ENCODE data around the gene SYNPR.

The SYNPR gene

DNA sequence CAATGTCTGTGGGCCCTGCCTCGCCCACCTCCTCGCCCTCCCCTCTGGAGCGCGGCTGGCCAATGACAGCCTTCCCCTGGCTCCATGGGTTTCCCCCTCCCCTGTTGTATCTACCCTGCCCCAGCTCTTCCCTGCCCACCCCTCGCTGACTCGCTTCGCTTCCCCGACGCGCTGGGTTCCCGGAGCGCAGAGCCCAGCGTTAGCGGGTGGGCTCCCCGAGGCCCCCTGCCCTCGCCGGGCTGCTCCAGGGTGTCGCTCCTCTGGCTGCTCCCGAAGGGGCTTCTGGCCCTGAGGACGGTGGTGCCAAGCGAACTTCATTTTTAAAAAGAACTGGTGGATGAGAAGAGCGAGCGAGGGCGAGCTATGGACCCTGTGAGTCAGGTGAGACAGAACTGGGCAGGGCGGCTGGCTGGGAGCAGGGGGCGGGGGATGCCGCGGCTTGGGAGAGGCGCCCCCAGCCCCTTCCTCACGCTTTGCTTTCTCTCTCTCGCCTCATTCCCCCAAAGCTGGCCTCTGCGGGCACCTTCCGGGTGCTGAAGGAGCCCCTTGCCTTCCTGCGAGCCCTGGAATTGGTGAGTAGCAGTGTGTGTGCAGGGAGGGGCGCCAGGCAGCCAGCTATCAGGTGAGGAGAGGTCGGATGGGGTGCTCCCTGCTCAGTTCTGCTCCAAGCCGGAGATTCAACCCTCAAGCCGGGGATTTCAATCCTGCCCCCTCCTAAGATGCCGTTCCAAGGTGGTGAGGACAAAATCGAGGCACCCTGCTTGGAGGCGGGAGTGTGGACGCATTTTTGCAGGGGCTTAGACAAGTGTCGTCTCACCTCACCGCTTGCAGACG is at the start of gene SYNPR:
Gene SYNPR (plus strand): TSS at position 138 of the 834 bp plus-strand sequence.
- TF ChIP-seq EZH2 (IDR thresholded peaks at IDR 0.05; ENCODE audit: borderline replicate concordance, low read depth, low read length, severe bottlenecking) (no peak), CTCF (IDR thresholded peaks at IDR 0.05; ENCODE audit: borderline replicate concordance, extremely low read depth, low read length, poor library complexity, severe bottlenecking) (no peak)
- Histone ChIP-seq H3K9ac (ENCODE audit: low read depth, low read length) (no peak within 1 kb of the TSS), H3K9me3 (ENCODE audit: insufficient read depth, low read length, severe bottlenecking) (no peaks in the 10 kb centered on the region), H3K4me3 (ENCODE audit: low read depth in 1 of 2, low read length in 2 of 2) (no peak within 1 kb of the TSS), H3K36me3 (ENCODE audit: insufficient read depth, low read length) (no peaks in the 10 kb centered on the region), H3K27me3 (ENCODE audit: insufficient read depth, low read length, poor library complexity) (no peaks in the 10 kb centered on the region), H3K4me1 (ENCODE audit: insufficient read depth, low read length) (no peaks in the 10 kb centered on the region), H3K27ac (ENCODE audit: low read length) (no peak within 1 kb of the TSS), H3K79me2 (ENCODE audit: insufficient read depth, low read length) (no peaks in the 10 kb centered on the region), H2AFZ (ENCODE audit: low read depth, low read length) (no peak within 1 kb of the TSS), H4K20me1 (ENCODE audit: insufficient read depth, low read length) (no peaks in the 10 kb centered on the region), H3K4me2 (ENCODE audit: insufficient read depth, low read length) (no peak within 1 kb of the TSS)
- no peak for DNase-seq
- ATAC-seq (ENCODE audit: insufficient read depth, low read depth), result no peak

DNA sequence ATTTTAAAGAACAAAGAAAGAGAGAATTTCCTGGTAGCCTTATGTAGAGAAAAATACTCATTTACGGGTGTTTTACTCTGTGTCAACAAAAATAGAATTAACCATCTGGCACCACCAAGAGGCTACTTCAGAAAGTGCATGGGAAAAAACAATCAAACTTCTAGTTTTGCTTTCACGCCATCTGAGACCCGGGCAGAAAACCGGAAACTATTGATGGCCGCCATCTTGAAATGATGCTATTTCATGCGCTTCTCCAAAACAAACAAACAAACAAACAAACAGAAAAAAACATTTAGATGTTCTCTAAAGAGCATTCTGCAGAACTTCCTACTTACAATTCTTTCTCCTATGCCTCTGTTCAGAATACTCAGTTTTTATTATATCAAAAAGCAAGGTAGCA is 49.4 kb upstream of the SYNPR start:
- TF ChIP-seq EZH2 (IDR thresholded peaks at IDR 0.05; ENCODE audit: borderline replicate concordance, low read depth, low read length, severe bottlenecking), result no peak
- peak; percentile 67 for TF ChIP-seq CTCF (IDR thresholded peaks at IDR 0.05; ENCODE audit: borderline replicate concordance, extremely low read depth, low read length, poor library complexity, severe bottlenecking)
- Histone ChIP-seq H3K9me3 (ENCODE audit: insufficient read depth, low read length, severe bottlenecking) (no peaks in the 10 kb centered on the region), H3K4me1 (ENCODE audit: insufficient read depth, low read length) (no peaks in the 10 kb centered on the region), H4K20me1 (ENCODE audit: insufficient read depth, low read length) (no peaks in the 10 kb centered on the region), H3K4me2 (ENCODE audit: insufficient read depth, low read length) (no peak overlapping the region), H3K27ac (ENCODE audit: low read length) (no peak overlapping the region), H3K36me3 (ENCODE audit: insufficient read depth, low read length) (no peaks in the 10 kb centered on the region), H3K4me3 (ENCODE audit: low read depth in 1 of 2, low read length in 2 of 2) (no peak overlapping the region), H3K9ac (ENCODE audit: low read depth, low read length) (no peak overlapping the region), H3K79me2 (ENCODE audit: insufficient read depth, low read length) (no peaks in the 10 kb centered on the region), H2AFZ (ENCODE audit: low read depth, low read length) (no peak overlapping the region), H3K27me3 (ENCODE audit: insufficient read depth, low read length, poor library complexity) (no peaks in the 10 kb centered on the region)
- DNase-seq, result peak; percentile 5
- ATAC-seq (ENCODE audit: insufficient read depth, low read depth), result peak; percentile 40; the same call in 1 of the 3 replicates

DNA sequence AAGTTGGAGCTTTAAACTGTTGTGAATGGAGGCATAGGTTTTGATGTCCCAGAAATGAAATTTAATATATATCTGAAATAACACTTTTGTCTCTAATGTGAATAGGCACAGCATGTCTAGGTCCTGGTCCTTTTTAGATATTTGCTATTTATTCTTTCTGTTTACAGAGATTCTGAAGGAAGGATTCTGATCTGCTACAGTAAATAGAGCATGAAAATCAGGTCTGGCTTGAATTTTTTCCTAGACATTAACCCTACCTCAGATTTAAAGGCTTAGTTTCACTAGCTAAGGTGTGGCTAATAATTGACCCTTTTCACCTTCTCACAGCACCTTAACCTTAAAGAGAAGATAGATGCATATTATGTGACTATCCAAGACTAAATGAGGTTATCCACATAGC is 48.0 kb upstream of the SYNPR start:
- Histone ChIP-seq H3K9me3 (ENCODE audit: insufficient read depth, low read length, severe bottlenecking) (no peaks in the 10 kb centered on the region), H3K27me3 (ENCODE audit: insufficient read depth, low read length, poor library complexity) (no peaks in the 10 kb centered on the region), H3K4me3 (ENCODE audit: low read depth in 1 of 2, low read length in 2 of 2) (no peak overlapping the region), H3K9ac (ENCODE audit: low read depth, low read length) (no peak overlapping the region), H3K4me2 (ENCODE audit: insufficient read depth, low read length) (no peak overlapping the region), H3K79me2 (ENCODE audit: insufficient read depth, low read length) (no peaks in the 10 kb centered on the region), H3K4me1 (ENCODE audit: insufficient read depth, low read length) (no peaks in the 10 kb centered on the region), H3K27ac (ENCODE audit: low read length) (no peak overlapping the region), H4K20me1 (ENCODE audit: insufficient read depth, low read length) (no peaks in the 10 kb centered on the region), H2AFZ (ENCODE audit: low read depth, low read length) (no peak overlapping the region), H3K36me3 (ENCODE audit: insufficient read depth, low read length) (no peaks in the 10 kb centered on the region)
- ATAC-seq (ENCODE audit: insufficient read depth, low read depth), result no peak
- DNase-seq, result no peak
- no peak for TF ChIP-seq EZH2 (IDR thresholded peaks at IDR 0.05; ENCODE audit: borderline replicate concordance, low read depth, low read length, severe bottlenecking)
- TF ChIP-seq CTCF (IDR thresholded peaks at IDR 0.05; ENCODE audit: borderline replicate concordance, extremely low read depth, low read length, poor library complexity, severe bottlenecking), result no peak
